Stimulated activated CD4-positive, alpha-beta T cell treated with anti-CD3 and anti-CD28 coated beads, Interleukin-15, amount 100 ng/mL, for 48 hours (primary cell): ENCODE results near the gene NCKAP5.
"Not testable (repeated sequence)": the region's sequence is repeated elsewhere in the genome, so short reads cannot be mapped to it uniquely, and the experiment has no call there.

ENCODE experiments used
- DNase-seq, 2 donors: peaks; one replicate each; pipeline ENCODE4 v3.0.0-alpha.2; 2020; ENCODE audit warnings: low read depth in 2 of 2

NCKAP5 gene

GRCh38 chr2:133522204-133522603, 46.1 kb downstream of the NCKAP5 start:
- DNase-seq: no peak

- no peak for DNase-seq
Measured at GRCh38 chr2:133521146-133521745, 47.0 kb downstream of the NCKAP5 start.

- DNase-seq: not testable (repeated sequence)
Measured at GRCh38 chr2:133519677-133520076, 48.6 kb downstream of the NCKAP5 start.

GRCh38 chr2:133518700-133519344, 49.4 kb downstream of the NCKAP5 start:
- no peak for DNase-seq

GRCh38 chr2:133517876-133518275, 50.4 kb downstream of the NCKAP5 start:
- no peak for DNase-seq

GRCh38 chr2:133516405-133517026, 51.7 kb downstream of the NCKAP5 start:
- no peak for DNase-seq

GRCh38 chr2:133515271-133515670, 53.0 kb downstream of the NCKAP5 start:
- DNase-seq: no peak

- no peak for DNase-seq
Measured at GRCh38 chr2:133513893-133514292, 54.4 kb downstream of the NCKAP5 start.

GRCh38 chr2:133512121-133512520, 56.1 kb downstream of the NCKAP5 start:
- DNase-seq: no peak

- DNase-seq: no peak
Measured at GRCh38 chr2:133511679-133512078, 56.6 kb downstream of the NCKAP5 start.

- DNase-seq: no peak
Measured at GRCh38 chr2:133509777-133510176, 58.5 kb downstream of the NCKAP5 start.

- DNase-seq: no peak
Measured at GRCh38 chr2:133508546-133509165, 59.6 kb downstream of the NCKAP5 start.

GRCh38 chr2:133506996-133507395, 61.3 kb downstream of the NCKAP5 start:
- no peak for DNase-seq

GRCh38 chr2:133504566-133505505, 63.4 kb downstream of the NCKAP5 start:
- no peak for DNase-seq

GRCh38 chr2:133503927-133504326, 64.3 kb downstream of the NCKAP5 start:
- DNase-seq: no peak

GRCh38 chr2:133503323-133503722, 64.9 kb downstream of the NCKAP5 start:
- no peak for DNase-seq

GRCh38 chr2:133502678-133503077, 65.6 kb downstream of the NCKAP5 start:
- no peak for DNase-seq

- no peak for DNase-seq
Measured at GRCh38 chr2:133500917-133501316, 67.3 kb downstream of the NCKAP5 start.

- DNase-seq: no peak
Measured at GRCh38 chr2:133498662-133499585, 69.3 kb downstream of the NCKAP5 start.

GRCh38 chr2:133497951-133498565, 70.2 kb downstream of the NCKAP5 start:
- DNase-seq: no peak
